Frontal cortex (tissue), 4 donors: Measurements from ENCODE around the gene APOBEC3C. TPM values are rescaled to one million over a fixed set of nuclear protein-coding genes. Genes with fewer than 3 reads are reported as not detected.
"Not testable (repeated sequence)": the region's sequence is repeated elsewhere in the genome, so short reads cannot be mapped to it uniquely, and the experiment has no call there.

Experiments
- DNase-seq, 2 donors: peaks; one replicate each; pipeline ENCODE4 v3.0.0; 2012; ENCODE audit warnings: low spot score in 2 of 2
- FAIRE-seq: peaks from 2 replicates; lab custom pipeline; 2012; peaks lifted over from hg19 to GRCh38; lab: Jason Lieb, UNC
- total RNA-seq: library from RNA; depleted of rRNA; stranded (reverse); fragments of >200 nt; gene quantifications from one replicate; pipeline ENCODE4 v1.2.3, GENCODE V29; 2014
- donor health status: control.
- donor health status: control.
- donor health status: control.

The APOBEC3C gene
- total RNA-seq, 1 donor from 2014 or later = not detected

GRCh38 chr22:39017596-39018365 is 3.7 kb downstream of the APOBEC3C start:
- DNase-seq = no peak
- FAIRE-seq = no peak

GRCh38 chr22:39020021-39020651 is 6.1 kb downstream of the APOBEC3C start:
- not testable (repeated sequence) for DNase-seq, FAIRE-seq

GRCh38 chr22:39021552-39022250 is 7.6 kb downstream of the APOBEC3C start:
- no peak for DNase-seq
- FAIRE-seq = no peak

GRCh38 chr22:39024519-39025308 is 10.7 kb downstream of the APOBEC3C start:
- FAIRE-seq (no peak), DNase-seq (no peak)

- no peak for DNase-seq
- FAIRE-seq = no peak
Observed at GRCh38 chr22:39026509-39027150, 12.6 kb downstream of the APOBEC3C start.

GRCh38 chr22:39027717-39028116 is 13.7 kb downstream of the APOBEC3C start:
- FAIRE-seq (no peak), DNase-seq (no peak)

- FAIRE-seq (no peak), DNase-seq (no peak)
Observed at GRCh38 chr22:39028281-39028680, 14.2 kb downstream of the APOBEC3C start.

- FAIRE-seq (no peak), DNase-seq (no peak)
Observed at GRCh38 chr22:39029227-39029626, 15.2 kb downstream of the APOBEC3C start.

- DNase-seq (no peak), FAIRE-seq (no peak)
Observed at GRCh38 chr22:39030705-39031104, 16.6 kb downstream of the APOBEC3C start.

- DNase-seq, FAIRE-seq: not testable (repeated sequence)
Observed at GRCh38 chr22:39031434-39032295, 17.6 kb downstream of the APOBEC3C start.

GRCh38 chr22:39037071-39037470 is 23.0 kb downstream of the APOBEC3C start:
- DNase-seq, FAIRE-seq: not testable (repeated sequence)

- DNase-seq = no peak
- no peak for FAIRE-seq
Observed at GRCh38 chr22:39039306-39040126, 25.5 kb downstream of the APOBEC3C start.

- DNase-seq, FAIRE-seq: not testable (repeated sequence)
Observed at GRCh38 chr22:39040155-39040537, 26.1 kb downstream of the APOBEC3C start.

GRCh38 chr22:39040538-39041296 is 26.7 kb downstream of the APOBEC3C start, which contains the start of gene APOBEC3F:
TSS of gene APOBEC3F (plus strand) at chr22:39040864. CDS start at chr22:39040961, 97 bp downstream.
- FAIRE-seq, DNase-seq: not testable (repeated sequence)

- FAIRE-seq (no peak), DNase-seq (no peak)
Observed at GRCh38 chr22:39041908-39042307, 27.9 kb downstream of the APOBEC3C start.

GRCh38 chr22:39043063-39043462 is 29.0 kb downstream of the APOBEC3C start:
- FAIRE-seq = not testable (repeated sequence)

GRCh38 chr22:39045136-39045535 is 31.1 kb downstream of the APOBEC3C start:
- DNase-seq, FAIRE-seq: not testable (repeated sequence)

More at GRCh38 chr22:39043063-39043462, 29.0 kb downstream of the APOBEC3C start:
- not testable (repeated sequence) for DNase-seq
